HG02970 (cell line): Measurements from ENCODE around the gene LETMD1.
A peak's percentile ranks its signal among the peaks of the same experiment; 100 is the strongest.

ENCODE experiments used
- ATAC-seq: cut with Tn5 transposase; IDR thresholded peaks from one replicate; pipeline ENCODE4 v1.9.1; 2021; ENCODE audit warnings: mild to moderate bottlenecking, moderate library complexity, moderate number of reproducible peaks; ENCODE audit not compliant: unreplicated experiment, low FRiP score

The LETMD1 gene

GRCh38 chr12:51025338-51025835 is 22.7 kb upstream of the LETMD1 start:
- ATAC-seq: no peak

- ATAC-seq: peak; percentile 83
Observed at GRCh38 chr12:51025836-51026638, 22.1 kb upstream of the LETMD1 start, which contains the start of gene SLC11A2. Gene SLC11A2 (minus strand): TSS chr12:51026384. CDS start chr12:51010728, 15,656 bp downstream.

- ATAC-seq: no peak
Observed at GRCh38 chr12:51027342-51027835, 20.7 kb upstream of the LETMD1 start.

GRCh38 chr12:51028126-51028812 is 19.9 kb upstream of the LETMD1 start:
- no peak for ATAC-seq

GRCh38 chr12:51028813-51029150 is 19.3 kb upstream of the LETMD1 start:
- no peak for ATAC-seq

GRCh38 chr12:51033048-51033447 is 15.1 kb upstream of the LETMD1 start:
- no peak for ATAC-seq

- ATAC-seq: no peak
Observed at GRCh38 chr12:51033457-51034089, 14.6 kb upstream of the LETMD1 start.

- no peak for ATAC-seq
Observed at GRCh38 chr12:51036279-51036678, 11.8 kb upstream of the LETMD1 start.

- no peak for ATAC-seq
Observed at GRCh38 chr12:51048661-51049251, 629 bp downstream of the LETMD1 start.

- no peak for ATAC-seq
Observed at GRCh38 chr12:51049525-51049924, 1.4 kb downstream of the LETMD1 start.

GRCh38 chr12:51051787-51052186 is 3.7 kb downstream of the LETMD1 start:
- ATAC-seq: no peak

GRCh38 chr12:51055060-51055459 is 6.9 kb downstream of the LETMD1 start:
- ATAC-seq: no peak

- ATAC-seq: no peak
Observed at GRCh38 chr12:51056242-51056641, 8.1 kb downstream of the LETMD1 start.

GRCh38 chr12:51059086-51059485 is 11.0 kb downstream of the LETMD1 start:
- no peak for ATAC-seq

- ATAC-seq: no peak
Observed at GRCh38 chr12:51062631-51063397, 14.7 kb downstream of the LETMD1 start.

- no peak for ATAC-seq
Observed at GRCh38 chr12:51065530-51065929, 17.4 kb downstream of the LETMD1 start.

- ATAC-seq: no peak
Observed at GRCh38 chr12:51067229-51067628, 19.1 kb downstream of the LETMD1 start.

GRCh38 chr12:51067771-51068170 is 19.6 kb downstream of the LETMD1 start:
- ATAC-seq: no peak

- ATAC-seq: no peak
Observed at GRCh38 chr12:51070004-51070403, 21.9 kb downstream of the LETMD1 start.

- no peak for ATAC-seq
Observed at GRCh38 chr12:51071663-51072062, 23.5 kb downstream of the LETMD1 start.
